Type B pancreatic cell (in vitro differentiated cells): ENCODE data around the gene METTL14. TPM values are rescaled to one million over a fixed set of nuclear protein-coding genes. Genes with fewer than 3 reads are reported as not detected.

ENCODE experiments used
- DNase-seq: peaks from one replicate; pipeline ENCODE4 v3.0.0; 2021; ENCODE audit warnings: mixed read lengths; ENCODE audit not compliant: unreplicated experiment; ENCODE audit errors: extremely low spot score
- H3K27ac Mint-ChIP-seq: 2 replicates; pipeline ENCODE4 v1.8.0; 2021; ENCODE audit warnings: mild to moderate bottlenecking, mixed read lengths
- H3K27me3 Mint-ChIP-seq: 2 replicates; pipeline ENCODE4 v1.8.0; 2021; ENCODE audit warnings: mixed read lengths
- H3K36me3 Mint-ChIP-seq: 2 replicates; pipeline ENCODE4 v1.8.0; 2021; ENCODE audit warnings: mixed read lengths
- H3K4me1 Mint-ChIP-seq: one replicate; pipeline ENCODE4 v1.8.0; 2021; ENCODE audit warnings: mixed read lengths; ENCODE audit not compliant: unreplicated experiment
- H3K4me3 Mint-ChIP-seq: 2 replicates; pipeline ENCODE4 v1.8.0; 2021; ENCODE audit warnings: mild to moderate bottlenecking, mixed read lengths
- H3K9me3 Mint-ChIP-seq: 2 replicates; pipeline ENCODE4 v1.8.0; 2021; ENCODE audit warnings: mixed read lengths
- CTCF ChIP-seq: fragments of 200-600 bp; sonication (generic); conservative IDR thresholded peaks from 2 replicates; pipeline ENCODE4 v1.5.0; 2021; ENCODE audit warnings: antibody characterized with exemption, mild to moderate bottlenecking
- total RNA-seq: library from RNA; stranded (reverse); gene quantifications from 2 replicates; pipeline ENCODE4 v1.2.1, GENCODE V29; 2021; ENCODE audit warnings: low replicate concordance

METTL14 gene
- total RNA-seq, 1 donor from 2014 or later, result 48.2 TPM

DNA sequence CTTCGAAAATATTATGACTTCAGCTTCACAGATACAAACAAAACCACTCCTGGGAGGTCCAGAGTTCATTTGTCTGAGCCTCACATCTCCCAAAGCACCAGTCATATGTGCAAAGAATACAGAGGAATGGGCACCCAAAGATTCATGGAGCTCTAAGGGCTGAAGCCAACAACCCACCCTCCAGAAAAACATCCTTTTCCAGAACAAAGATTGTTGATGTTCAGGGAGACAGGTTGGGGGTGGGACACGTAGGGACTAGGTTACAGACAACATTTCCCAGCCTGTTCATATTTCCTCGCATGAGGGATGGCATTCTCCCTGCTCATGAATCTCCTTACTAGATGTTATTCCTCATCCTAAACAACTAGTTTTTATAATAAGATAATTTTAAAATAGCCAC is 71.2 kb downstream of the METTL14 start:
- Mint-ChIP-seq H3K9me3 (no peaks in the 10 kb centered on the region), H3K27me3 (no peaks in the 10 kb centered on the region), H3K36me3 (peaks cover 44% of the 10 kb centered on the region), H3K27ac (no peak overlapping the region), H3K4me1 (peaks cover 28% of the 10 kb centered on the region), H3K4me3 (no peak overlapping the region)
- no peak for DNase-seq
- no peak for TF ChIP-seq CTCF

DNA sequence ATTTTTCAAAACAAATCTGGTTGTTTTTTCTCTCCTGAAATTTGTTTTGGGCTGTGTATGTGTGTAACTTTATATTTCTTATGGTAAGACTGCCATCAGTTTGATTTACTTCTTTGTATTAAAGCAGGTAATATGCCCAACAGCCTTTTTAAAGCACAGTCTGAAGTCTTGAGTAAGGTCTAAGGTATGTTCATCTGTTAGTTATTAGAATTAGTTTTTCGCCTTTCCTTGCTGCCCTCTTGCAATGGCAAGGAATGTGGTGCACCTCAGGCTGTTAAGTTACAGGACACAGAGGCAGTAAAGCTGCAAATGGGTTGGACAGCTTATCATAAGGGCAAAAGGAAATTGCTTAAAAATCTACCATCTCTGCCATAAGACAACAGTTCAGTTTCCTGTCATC is 71.8 kb downstream of the METTL14 start:
- Mint-ChIP-seq H3K27ac (peak overlapping the region; percentile 16), H3K27me3 (no peaks in the 10 kb centered on the region), H3K4me3 (no peak overlapping the region), H3K4me1 (peaks cover 28% of the 10 kb centered on the region), H3K36me3 (peaks cover 43% of the 10 kb centered on the region), H3K9me3 (no peaks in the 10 kb centered on the region)
- no peak for TF ChIP-seq CTCF
- DNase-seq, result no peak

DNA sequence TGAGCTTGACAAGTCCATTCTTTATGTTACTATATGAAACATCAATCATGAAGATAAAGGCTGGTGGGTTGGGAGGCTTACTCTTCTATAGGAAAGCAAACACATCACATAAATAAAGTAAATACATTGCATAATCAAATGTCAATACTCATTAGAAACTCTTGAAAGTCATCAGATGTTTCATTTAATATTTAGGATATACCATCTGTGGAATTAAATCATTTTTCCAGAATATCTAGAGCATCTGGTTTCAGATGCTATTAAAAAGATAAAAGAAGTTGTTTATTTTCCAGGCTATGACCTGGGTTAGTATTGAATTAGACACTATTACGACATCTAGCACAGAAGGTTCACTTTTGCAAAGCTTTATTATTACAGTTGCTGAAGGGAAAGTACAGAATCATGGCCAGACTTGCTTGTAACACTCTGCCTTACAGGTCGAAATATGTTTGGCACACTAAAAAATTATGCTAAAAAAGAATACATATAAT is 72.6 kb downstream of the METTL14 start:
- Mint-ChIP-seq H3K4me3 (no peak overlapping the region), H3K27ac (no peak overlapping the region)
- DNase-seq, result no peak

DNA sequence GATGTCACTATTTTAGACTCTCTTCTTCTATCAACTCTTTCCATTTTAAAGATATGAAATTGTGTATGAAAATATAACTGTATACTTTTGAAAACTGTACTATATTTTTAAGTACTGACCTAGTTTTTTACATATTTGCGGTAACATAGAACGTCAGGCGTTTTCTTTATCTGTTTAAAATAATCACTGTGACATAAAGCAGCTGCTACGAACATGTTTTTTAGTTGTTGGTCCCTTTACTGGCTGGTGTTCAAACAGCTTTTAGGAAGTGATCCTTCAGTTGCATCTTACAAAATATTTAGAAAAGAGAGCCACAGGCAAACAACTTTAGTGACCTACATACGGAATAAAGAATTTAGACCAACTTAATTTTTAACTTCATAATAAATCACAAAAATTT is 73.1 kb downstream of the METTL14 start:
- TF ChIP-seq CTCF, result no peak
- Mint-ChIP-seq H3K4me3 (no peak overlapping the region), H3K27ac (no peak overlapping the region), H3K4me1 (peaks cover 28% of the 10 kb centered on the region), H3K27me3 (no peaks in the 10 kb centered on the region), H3K9me3 (no peaks in the 10 kb centered on the region), H3K36me3 (peaks cover 35% of the 10 kb centered on the region)
- DNase-seq, result no peak

More for the DNA sequence above, 72.6 kb downstream of the METTL14 start:
- Mint-ChIP-seq H3K4me1 (peaks cover 28% of the 10 kb centered on the region), H3K27me3 (no peaks in the 10 kb centered on the region), H3K9me3 (no peaks in the 10 kb centered on the region), H3K36me3 (peaks cover 38% of the 10 kb centered on the region)
- TF ChIP-seq CTCF, result no peak

- H3K27ac Mint-ChIP-seq, result no peak overlapping the region
- H3K27me3 Mint-ChIP-seq, result no peaks in the 10 kb centered on the region
- TF ChIP-seq CTCF, result no peak
- H3K9me3 Mint-ChIP-seq, result no peaks in the 10 kb centered on the region
- H3K36me3 Mint-ChIP-seq, result peaks cover 41% of the 10 kb centered on the region
- H3K4me3 Mint-ChIP-seq, result no peak overlapping the region
- DNase-seq, result no peak
- peaks cover 23% of the 10 kb centered on the region for H3K4me1 Mint-ChIP-seq
These were observed 74.3 kb downstream of the METTL14 start for GRCh38 chr4:118759481-118759880.

- no peaks in the 10 kb centered on the region for H3K9me3 Mint-ChIP-seq
- no peak for TF ChIP-seq CTCF
- peaks cover 43% of the 10 kb centered on the region for H3K36me3 Mint-ChIP-seq
- no peak overlapping the region for H3K27ac Mint-ChIP-seq
- no peak for DNase-seq
- H3K27me3 Mint-ChIP-seq, result no peaks in the 10 kb centered on the region
- H3K4me1 Mint-ChIP-seq, result peaks cover 21% of the 10 kb centered on the region
- no peak overlapping the region for H3K4me3 Mint-ChIP-seq
These were observed 74.9 kb downstream of the METTL14 start for GRCh38 chr4:118760092-118760491.
